ENCODE measurements around the gene AGRN.

The AGRN gene

GRCh38 chr1:1098681-1099421 is 78.9 kb downstream of the AGRN start:
- DNase-seq: peak; percentile 64

- peak; percentile 28 for DNase-seq
These were observed 79.7 kb downstream of the AGRN start for GRCh38 chr1:1099506-1100183.

- DNase-seq: no peak
These were observed 80.4 kb downstream of the AGRN start for GRCh38 chr1:1100296-1100695.

- no peak for DNase-seq
These were observed 81.6 kb downstream of the AGRN start for GRCh38 chr1:1101503-1101902.

GRCh38 chr1:1104152-1104551 is 84.2 kb downstream of the AGRN start:
- DNase-seq: peak; percentile 26

Data from activated CD4-positive, alpha-beta T cell treated with anti-CD3 and anti-CD28 coated beads, Interleukin-10, Interleukin-2, amounts not matched to agents 100 ng/mL and 50 ng/mL, durations not matched to agents 16 hours and 8 hours (primary cell).